Stimulated activated CD8-positive, alpha-beta memory T cell treated with anti-CD3 and anti-CD28 coated beads, Interleukin-12 subunit alpha, Interleukin-12 subunit beta, amount 100 ng/mL, for 24 hours (primary cell): ENCODE data around the gene CD7.
"Not testable (repeated sequence)": the region's sequence is repeated elsewhere in the genome, so short reads cannot be mapped to it uniquely, and the experiment has no call there.

Experiments
- DNase-seq: peaks from one replicate; pipeline ENCODE4 v3.0.0-alpha.2; 2020; ENCODE audit errors: extremely low read depth

CD7 gene

GRCh38 chr17:82317394-82318168 is at the start of gene CD7:
CD7 (minus strand) TSS chr17:82317608; CDS start chr17:82317495, 113 bp downstream.
- DNase-seq, result no peak

DNA sequence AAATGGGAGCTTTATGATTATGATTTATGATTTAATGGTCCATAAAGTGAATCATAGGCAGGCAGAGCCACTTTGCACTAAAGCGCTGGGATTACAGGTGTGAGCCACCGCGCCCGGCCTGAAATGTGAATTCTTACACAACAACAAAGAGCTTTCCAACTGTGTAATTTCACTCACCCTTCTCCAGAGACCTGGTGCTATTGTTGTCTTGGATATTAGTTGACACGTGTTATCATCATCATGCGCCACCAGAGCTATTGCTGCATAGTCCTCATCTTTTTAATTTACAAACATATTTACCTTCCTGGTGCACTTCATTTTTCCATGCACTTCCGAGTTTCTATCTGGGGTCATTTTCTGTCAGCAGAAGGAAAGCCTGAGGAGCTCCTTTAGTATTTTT is 49.3 kb upstream of the CD7 start:
- no peak for DNase-seq

DNA sequence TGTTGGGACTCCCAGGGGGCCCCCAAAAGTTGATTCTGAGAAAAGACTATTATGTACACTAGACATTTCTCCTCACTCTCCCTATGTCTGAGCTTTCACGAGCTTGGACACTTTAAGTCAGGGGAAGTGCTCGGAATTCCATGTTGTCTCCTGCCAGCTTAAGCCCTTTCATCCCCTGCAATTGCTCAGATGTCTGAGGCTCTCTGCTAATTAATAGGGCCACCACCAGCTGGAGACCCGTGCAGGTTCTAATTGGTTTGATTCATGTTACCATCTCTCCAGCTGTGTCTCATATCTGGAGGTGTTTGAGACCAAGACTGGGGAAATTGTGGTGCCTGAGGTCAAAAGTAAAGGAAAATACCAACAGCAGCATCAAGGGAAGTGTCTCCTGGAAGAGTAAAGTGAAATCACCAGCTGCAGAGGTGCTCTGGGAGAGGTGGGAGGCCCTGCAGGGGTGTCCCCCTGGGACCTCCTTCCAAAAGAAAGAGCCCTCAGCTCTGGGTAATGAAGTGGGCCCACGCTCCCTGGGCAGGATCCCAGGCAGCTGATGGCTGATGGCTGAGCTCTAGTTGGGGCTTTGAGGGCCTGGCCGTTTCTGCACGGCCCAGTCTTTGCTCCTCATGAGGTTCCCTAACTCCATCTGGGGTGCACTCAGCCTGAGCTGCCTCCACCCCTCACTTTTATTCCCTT is 48.3 kb upstream of the CD7 start:
- DNase-seq, result no peak

- DNase-seq, result no peak
Observed at GRCh38 chr17:82361885-82362633, 44.7 kb upstream of the CD7 start.

- DNase-seq, result not testable (repeated sequence)
Observed at GRCh38 chr17:82359451-82360074, 42.2 kb upstream of the CD7 start.

DNA sequence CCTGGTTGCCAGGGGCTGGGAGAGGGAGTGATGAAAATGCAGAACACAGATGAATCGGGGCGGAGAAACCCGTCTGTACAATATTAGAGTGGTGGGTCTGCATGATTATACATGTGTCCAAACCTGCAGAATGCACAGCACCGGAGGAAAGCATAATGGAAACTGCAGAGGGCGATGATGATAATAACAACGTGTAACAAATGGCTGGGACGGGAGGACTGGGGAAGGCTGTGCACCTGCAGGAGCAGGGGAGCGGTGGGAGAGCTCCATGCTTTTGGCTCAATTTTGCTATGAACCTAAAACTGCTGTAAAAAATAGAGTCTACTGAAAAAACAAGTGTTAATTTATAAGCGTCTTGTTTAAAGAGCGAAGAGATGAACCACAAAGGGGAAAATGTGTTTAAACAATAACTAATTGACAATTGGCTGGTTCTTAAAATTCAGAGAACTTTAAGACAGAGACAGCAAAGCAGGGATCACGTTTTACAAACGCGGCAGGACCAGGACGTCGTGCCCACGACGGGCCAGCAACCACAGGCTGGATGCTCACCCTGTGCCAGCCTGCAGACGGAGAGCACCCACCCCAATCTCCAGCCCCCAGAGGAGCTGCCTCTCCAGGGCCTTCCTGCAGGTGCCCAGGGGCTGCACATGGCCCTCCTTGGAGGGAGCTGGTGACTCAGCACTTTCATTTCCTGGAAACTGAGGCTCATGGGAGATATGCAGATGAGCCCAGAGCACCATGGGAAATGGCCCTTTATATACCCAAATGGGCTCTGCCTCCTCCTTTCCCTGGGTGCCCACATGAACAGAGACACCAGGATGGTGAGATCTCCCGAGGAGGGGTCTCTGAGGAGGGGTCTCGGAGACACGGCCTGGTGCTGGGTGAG is 41.3 kb upstream of the CD7 start, which contains the start of gene TEX19:
Gene TEX19 (plus strand): TSS at position 783 of the 886 bp plus-strand sequence. CDS start 2,904 bp downstream, outside the sequence.
- no peak for DNase-seq

DNA sequence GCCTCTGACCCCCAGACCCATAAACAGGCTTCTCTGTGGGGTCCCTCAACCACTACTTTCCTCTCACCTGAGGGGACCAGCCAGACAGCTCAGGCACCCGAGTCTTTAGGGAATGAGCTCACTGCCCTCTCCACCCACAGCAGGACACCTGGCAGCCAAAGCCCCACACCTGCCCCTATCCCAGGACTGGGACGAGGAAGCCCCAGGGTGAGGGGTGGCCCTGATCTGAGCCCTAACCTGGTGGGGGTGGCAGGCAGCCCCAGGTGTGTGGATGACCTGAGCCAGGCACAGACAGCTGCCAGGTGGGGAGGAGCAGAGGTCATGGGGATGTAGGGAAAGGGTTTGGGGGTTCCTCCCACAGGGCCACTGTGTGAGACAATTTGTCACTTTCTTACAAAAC is 40.0 kb upstream of the CD7 start:
- no peak for DNase-seq

DNA sequence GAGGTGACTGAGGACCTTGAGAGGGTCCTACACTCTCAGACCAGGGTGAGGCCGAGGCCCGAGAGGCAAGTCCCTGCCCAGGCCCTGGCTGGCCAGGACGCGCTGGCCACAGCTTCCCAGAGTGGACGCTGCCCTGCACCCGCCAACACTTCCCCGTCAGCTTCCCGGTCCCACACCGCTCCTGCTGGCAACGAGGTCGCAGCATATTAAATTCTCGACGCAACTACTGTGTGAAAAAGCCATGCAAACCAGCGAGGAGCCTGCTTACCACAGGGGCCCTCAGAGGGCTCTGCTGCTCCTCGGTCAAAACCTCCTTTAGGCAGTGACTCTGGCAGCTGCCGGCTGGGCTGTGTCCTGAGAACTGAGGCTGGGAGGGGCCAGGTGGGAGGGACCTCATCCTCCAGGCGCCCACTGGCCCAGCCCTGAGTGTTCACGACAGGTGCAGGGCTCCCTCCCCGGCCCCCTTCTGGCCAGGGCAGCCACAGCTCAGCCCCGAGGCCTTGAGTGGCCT is 39.5 kb upstream of the CD7 start:
- DNase-seq, result no peak

DNA sequence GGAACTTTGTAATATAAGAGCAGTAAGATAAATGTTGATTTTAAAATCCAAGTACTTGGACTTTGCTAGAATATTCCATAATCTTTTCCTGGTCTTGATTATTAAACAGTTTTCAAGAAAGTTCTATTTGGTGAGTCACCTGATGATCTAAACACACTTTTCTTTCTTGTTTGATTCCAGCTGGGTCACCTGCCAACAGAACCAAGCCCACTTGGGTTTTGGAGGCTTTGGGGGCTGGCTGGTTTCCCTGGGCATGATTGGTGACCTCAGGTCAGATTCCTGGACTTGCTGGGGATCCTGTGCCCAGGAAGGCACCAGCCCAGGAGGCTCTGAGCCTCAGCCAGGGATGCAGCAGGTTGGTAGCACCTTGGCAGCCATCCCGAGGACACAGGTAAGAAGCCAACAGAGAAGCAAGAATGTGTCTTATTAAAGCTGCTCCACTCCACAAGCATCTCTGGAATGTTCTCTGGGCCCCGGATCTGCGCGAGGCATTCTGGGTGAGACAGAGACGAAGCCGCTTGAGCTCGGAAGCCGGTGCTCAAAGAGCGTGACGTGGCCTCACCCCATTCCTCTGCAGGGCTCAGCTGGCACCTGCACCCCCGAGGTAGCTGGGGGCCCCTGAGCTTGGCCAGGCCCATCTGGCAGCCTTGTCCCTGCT is 38.5 kb upstream of the CD7 start:
- no peak for DNase-seq

DNA sequence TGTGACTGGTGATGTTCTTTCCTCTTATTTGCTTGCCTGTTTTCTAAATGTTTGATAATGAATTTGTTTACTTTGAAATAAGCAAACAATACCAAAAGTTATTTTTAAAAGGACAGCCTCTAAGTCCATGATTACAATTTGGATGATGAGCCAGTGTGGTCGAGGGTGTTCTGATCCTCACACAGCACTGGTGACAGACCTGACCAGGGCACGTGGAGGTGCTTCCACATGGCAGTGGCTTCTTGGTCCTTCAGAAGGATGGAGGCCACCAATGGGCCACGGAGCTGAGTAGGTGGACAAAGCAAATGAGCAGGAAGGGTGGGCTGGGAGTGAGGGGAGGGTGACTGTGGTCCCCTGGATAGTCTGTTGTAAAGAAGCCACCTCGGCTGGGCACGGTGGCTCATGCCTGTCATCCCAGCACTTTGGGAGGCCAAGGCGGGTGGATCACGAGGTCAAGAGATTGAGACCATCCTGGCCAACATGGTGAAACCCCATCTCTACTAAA is 37.4 kb upstream of the CD7 start:
- DNase-seq, result no peak

DNA sequence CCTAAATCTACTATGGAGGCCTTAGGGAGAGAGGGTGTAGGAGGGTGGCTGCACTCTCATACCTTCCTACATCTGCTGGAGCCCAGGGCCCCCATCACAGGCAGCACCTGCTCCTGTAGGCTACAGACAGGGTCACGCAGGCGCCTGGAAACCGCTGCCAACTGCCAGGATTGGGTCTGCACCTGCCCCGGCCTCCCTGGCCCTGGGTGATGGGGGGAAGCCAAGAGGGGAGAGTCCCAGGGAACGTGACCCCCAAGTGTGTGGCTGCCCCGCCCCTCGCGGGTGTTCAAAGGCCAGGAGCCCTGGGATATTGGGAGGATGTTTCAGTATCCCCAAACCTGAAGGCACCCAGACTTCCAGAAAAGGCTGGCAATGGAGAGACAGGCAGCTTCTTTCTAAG is 36.1 kb upstream of the CD7 start:
- DNase-seq, result no peak

DNA sequence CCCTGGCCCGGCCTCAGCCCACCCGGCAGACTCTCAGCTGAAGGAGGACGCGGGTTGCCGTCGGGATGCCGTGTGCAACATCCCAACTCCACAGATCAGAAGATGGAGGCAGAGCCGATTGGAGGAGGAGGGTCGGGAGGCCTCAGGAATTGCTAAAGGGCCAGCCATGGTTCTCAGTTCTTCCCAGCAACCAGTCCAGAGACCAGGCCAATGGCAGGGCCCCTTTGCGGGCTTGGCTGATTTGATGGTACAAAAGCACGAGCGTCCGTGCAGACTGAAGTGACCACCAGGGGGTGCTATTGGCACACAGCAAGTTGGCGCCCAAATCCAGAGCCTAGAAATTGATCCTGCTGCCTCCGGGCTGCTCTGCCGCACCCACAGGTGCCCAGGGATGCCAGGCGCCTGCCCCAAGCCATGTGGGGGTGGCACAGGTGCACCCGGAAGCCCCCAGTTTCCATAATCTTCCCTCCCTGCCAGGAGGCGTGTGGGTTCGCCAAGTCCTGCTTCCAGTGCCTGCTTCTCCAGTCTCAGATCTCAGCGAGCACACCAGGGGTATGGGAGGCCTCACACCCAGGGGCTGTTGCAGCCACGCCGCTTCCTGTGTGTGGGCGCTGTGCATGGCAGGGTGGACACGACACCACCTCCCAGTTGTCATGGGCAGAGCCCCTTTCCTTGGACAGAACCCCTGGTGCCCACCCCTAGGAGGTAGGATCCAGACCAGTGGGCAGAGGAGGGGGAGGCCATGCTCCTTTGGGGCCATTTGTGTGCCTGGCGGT is 34.5 kb upstream of the CD7 start:
- peak; percentile 61 for DNase-seq

GRCh38 chr17:82351254-82351712 is 33.9 kb upstream of the CD7 start:
- DNase-seq, result no peak

DNA sequence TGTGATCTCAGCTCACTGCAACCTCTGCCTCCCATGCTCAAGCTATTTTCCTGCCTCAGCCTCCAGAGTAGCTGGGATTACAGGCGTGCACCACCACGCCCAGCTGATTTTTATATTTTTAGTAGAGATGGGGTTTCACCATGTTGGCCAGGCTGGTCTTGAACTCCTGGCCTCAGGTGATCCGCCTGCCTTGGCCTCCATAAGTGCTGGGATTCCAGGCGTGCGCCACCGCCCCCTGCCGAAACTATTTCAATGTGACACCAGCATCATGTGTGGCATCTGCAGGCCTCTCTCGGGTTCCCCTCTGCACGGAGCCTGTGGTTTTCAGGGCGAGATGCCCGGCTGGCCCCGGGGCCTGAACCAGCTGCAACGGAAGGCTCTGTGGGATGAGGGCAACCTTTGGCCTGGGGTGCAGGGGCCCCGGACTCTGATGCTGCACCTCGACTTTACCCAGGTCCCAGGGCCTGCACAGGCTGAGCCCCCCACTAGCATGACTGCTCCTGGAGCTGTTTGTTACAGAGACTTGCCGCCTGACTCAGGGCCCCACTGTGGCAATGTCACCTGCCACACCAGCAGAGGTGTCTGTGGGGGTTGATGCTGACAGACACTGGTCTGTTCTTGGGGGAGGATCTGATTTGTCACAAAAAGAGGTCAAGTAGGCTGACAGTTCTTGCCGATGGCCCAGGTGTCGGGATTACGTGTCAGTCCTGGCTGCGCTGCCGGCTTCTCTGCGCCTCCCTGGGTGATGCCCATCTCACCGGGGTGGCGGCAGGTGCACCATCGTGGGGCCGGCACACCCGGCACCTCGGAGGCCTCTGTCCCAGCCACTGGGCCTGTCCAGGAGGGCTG is 33.0 kb upstream of the CD7 start:
- no peak for DNase-seq

GRCh38 chr17:82349287-82349701 is 31.9 kb upstream of the CD7 start:
- no peak for DNase-seq

GRCh38 chr17:82348866-82349265 is 31.5 kb upstream of the CD7 start:
- DNase-seq, result no peak

DNA sequence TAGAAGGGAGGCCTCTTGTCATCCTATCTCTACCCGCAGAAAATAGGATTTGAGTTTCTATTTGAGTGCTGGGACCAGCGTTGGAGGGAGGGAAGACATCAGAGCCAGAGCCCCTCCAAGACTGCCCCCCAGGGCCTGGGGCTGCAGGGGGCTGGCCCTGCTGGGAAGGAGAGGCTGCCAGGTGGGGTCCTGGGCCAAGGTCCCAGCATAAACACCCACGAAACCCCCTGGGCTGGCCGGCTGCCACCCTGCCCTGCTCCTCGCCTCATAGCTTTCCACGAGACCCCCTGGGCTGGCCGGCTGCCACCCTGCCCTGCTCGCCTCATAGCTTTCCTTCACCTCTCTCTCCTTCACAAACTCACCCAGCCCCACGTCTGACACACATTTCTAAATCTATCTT is 31.0 kb upstream of the CD7 start:
- no peak for DNase-seq

DNA sequence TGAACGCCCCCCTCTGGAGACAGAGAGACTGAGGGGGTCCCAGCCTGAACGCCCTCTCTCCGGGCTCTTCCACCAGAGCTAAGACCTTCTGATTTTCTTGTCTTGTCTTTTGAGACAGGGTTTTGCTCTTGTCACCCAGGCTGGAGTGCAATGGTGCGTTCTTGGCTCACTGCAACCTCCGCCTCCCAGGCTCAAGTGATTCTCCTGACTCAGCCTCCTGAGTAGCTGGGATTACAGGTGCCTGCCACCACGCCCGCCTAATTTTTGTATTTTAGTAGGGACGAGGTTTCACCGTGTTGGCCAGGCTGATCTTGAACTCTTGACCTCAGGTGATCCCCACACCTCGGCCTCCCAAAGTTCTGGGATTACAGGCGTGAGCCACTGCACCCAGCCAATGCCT is 30.6 kb upstream of the CD7 start:
- not testable (repeated sequence) for DNase-seq
